Kidney tubule cell (primary cell): ENCODE measurements around the gene HLF.

Experiments used
- DNase-seq: peaks from one replicate; pipeline ENCODE4 v3.0.0-alpha.2; 2018; ENCODE audit warnings: low spot score

Gene HLF

GRCh38 chr17:55290492-55291113 lies 25.8 kb downstream of the HLF start:
- no peak for DNase-seq

GRCh38 chr17:55291114-55291507 lies 26.4 kb downstream of the HLF start:
- no peak for DNase-seq

- no peak for DNase-seq
Measured at GRCh38 chr17:55292094-55292493, 27.3 kb downstream of the HLF start.

GRCh38 chr17:55294042-55294751 lies 29.4 kb downstream of the HLF start:
- no peak for DNase-seq

GRCh38 chr17:55295411-55296170 lies 30.8 kb downstream of the HLF start:
- DNase-seq = peak; percentile 63

- no peak for DNase-seq
Measured at GRCh38 chr17:55296171-55296695, 31.5 kb downstream of the HLF start.

- no peak for DNase-seq
Measured at GRCh38 chr17:55296699-55297098, 31.9 kb downstream of the HLF start.

GRCh38 chr17:55298111-55298730 lies 33.5 kb downstream of the HLF start:
- no peak for DNase-seq

- DNase-seq = no peak
Measured at GRCh38 chr17:55299162-55299838, 34.5 kb downstream of the HLF start.

GRCh38 chr17:55299890-55300289 lies 35.1 kb downstream of the HLF start:
- DNase-seq = no peak

- DNase-seq = peak; percentile 17
Measured at GRCh38 chr17:55300479-55301290, 35.9 kb downstream of the HLF start.

- no peak for DNase-seq
Measured at GRCh38 chr17:55301521-55302406, 37.0 kb downstream of the HLF start.

- no peak for DNase-seq
Measured at GRCh38 chr17:55302407-55302787, 37.6 kb downstream of the HLF start.

- DNase-seq = no peak
Measured at GRCh38 chr17:55303008-55303493, 38.3 kb downstream of the HLF start.

GRCh38 chr17:55303701-55304145 lies 39.0 kb downstream of the HLF start:
- DNase-seq = peak; percentile 7

GRCh38 chr17:55304171-55304859 lies 39.6 kb downstream of the HLF start:
- peak; percentile 37 for DNase-seq

- no peak for DNase-seq
Measured at GRCh38 chr17:55305321-55306087, 40.7 kb downstream of the HLF start.

- no peak for DNase-seq
Measured at GRCh38 chr17:55307879-55308278, 43.1 kb downstream of the HLF start.
